Progenitor cell of endocrine pancreas (in vitro differentiated cells): ENCODE measurements around the gene PES1. TPM values are rescaled to one million over a fixed set of nuclear protein-coding genes. Genes with fewer than 3 reads are reported as not detected.
A peak's percentile ranks its signal among the peaks of the same experiment; 100 is the strongest.

Source experiments
- DNase-seq: peaks from one replicate; pipeline ENCODE4 v3.0.0; 2021; ENCODE audit warnings: low spot score; ENCODE audit not compliant: unreplicated experiment
- H3K27ac Mint-ChIP-seq: 2 replicates; pipeline ENCODE4 v1.8.0; 2021; ENCODE audit warnings: mild to moderate bottlenecking, moderate library complexity, mixed read lengths
- H3K27me3 Mint-ChIP-seq: 2 replicates; pipeline ENCODE4 v1.8.0; 2021; ENCODE audit warnings: mixed read lengths
- H3K36me3 Mint-ChIP-seq: 2 replicates; pipeline ENCODE4 v1.8.0; 2022; ENCODE audit warnings: mixed read lengths; ENCODE audit not compliant: insufficient read depth
- H3K4me1 Mint-ChIP-seq: 2 replicates; pipeline ENCODE4 v1.8.0; 2021; ENCODE audit warnings: low read depth, mixed read lengths
- H3K4me3 Mint-ChIP-seq: 2 replicates; pipeline ENCODE4 v1.8.0; 2021; ENCODE audit warnings: low read depth, mild to moderate bottlenecking, moderate library complexity, mixed read lengths
- H3K9me3 Mint-ChIP-seq: 2 replicates; pipeline ENCODE4 v1.8.0; 2021; ENCODE audit warnings: low read depth, mixed read lengths
- long read RNA-seq: library from polyadenylated mRNA; unstranded; transcript quantifications from one replicate; pipeline ENCODE4 v2.0.0, GENCODE V29; 2020
- total RNA-seq: library from RNA; stranded (reverse); gene quantifications from 2 replicates; pipeline ENCODE4 v1.2.1, GENCODE V29; 2021
- TF ChIP-seq, protein P1 (sequence below): fragments of 200-600 bp; sonication (generic); IDR thresholded peaks from one replicate; pipeline ENCODE4 v1.5.0; 2021; ENCODE audit warnings: antibody characterized with exemption, mild to moderate bottlenecking; ENCODE audit not compliant: unreplicated experiment

PES1 gene
- total RNA-seq: 71.6 and 74.4 TPM in 2 replicates
- long read RNA-seq, partial matches to known transcripts: 1 of 3 reads
- long read RNA-seq, other reads (novel, unspliced or antisense): 1 of 3 reads

DNA sequence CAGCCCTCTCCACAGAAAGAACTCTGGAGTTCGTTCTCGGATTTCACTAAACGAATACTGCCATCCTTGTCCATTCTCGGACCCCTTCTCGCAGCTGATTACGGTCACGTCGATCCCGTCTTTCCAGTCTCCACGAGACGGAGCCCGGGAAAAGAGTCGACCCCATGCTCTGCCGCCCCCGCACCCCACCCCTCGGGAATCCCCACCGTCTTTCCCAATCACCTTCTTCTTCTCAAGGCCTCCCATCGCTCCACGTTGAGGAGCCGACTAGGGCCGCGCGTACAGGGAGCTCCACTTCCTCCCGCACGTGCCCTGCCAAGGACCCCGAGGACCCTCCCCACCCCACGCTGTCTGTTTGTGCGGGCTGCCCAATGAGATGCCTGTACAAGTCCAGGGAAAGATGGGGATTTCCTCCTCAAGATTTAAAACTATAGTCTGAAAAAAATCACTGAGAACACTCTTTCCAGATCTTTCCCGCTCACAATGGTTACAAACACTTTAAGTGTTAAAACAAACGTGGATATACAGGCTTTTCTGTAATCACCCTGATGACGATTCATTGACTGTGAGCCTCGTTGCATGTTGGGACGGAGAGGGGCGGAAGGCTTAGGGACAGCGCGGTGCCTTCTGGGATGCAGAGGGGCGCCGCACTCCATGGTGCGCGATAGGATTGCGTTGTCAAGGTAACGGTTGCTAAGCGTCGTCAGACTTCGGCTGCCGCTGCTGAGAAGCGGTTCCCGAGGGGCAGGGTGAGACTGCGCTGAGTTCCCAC is at the start of gene PES1:
Gene PES1, minus strand, starts transcription at position 323 of the 772 bp plus-strand sequence. Its CDS starts 77 bp downstream, at position 246.
- Mint-ChIP-seq H3K36me3 (peaks cover 3% of the 10 kb centered on the region), H3K9me3 (no peaks in the 10 kb centered on the region), H3K27ac (no peak within 1 kb of the TSS), H3K4me1 (peaks cover 2% of the 10 kb centered on the region), H3K4me3 (no peak within 1 kb of the TSS), H3K27me3 (peaks cover 10% of the 10 kb centered on the region)
- DNase-seq: peak; percentile 88
- TF ChIP-seq, protein P1, sequence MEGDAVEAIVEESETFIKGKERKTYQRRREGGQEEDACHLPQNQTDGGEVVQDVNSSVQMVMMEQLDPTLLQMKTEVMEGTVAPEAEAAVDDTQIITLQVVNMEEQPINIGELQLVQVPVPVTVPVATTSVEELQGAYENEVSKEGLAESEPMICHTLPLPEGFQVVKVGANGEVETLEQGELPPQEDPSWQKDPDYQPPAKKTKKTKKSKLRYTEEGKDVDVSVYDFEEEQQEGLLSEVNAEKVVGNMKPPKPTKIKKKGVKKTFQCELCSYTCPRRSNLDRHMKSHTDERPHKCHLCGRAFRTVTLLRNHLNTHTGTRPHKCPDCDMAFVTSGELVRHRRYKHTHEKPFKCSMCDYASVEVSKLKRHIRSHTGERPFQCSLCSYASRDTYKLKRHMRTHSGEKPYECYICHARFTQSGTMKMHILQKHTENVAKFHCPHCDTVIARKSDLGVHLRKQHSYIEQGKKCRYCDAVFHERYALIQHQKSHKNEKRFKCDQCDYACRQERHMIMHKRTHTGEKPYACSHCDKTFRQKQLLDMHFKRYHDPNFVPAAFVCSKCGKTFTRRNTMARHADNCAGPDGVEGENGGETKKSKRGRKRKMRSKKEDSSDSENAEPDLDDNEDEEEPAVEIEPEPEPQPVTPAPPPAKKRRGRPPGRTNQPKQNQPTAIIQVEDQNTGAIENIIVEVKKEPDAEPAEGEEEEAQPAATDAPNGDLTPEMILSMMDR: no peak

DNA sequence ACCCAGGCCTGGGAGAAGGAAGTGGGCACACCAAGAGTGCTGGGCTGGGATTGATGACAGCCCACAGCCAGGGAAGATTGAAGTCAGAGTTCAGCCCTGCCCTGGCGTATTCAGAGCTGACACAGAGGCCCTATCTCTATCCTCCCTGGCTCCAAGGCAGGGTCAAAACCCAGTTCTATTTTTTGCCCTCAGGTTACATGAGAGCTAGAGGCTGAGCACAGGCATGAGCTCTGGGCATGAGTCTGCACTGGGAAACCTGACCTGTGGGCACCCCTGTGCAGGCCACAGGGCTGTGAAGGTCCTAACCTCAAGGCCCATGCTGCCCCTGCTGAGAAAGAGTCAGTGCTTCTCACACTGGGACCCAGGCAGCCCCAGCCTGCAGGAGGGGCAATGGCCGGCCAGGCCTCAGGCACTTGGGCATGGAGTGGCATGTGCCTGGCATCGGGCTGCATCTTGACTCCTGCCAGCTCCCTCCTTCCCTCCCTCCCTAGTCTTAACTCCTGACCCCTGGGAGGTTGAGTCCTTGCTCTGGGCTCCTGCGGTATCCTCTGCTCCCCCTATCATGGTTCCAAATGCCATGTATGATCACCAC is 49.2 kb upstream of the PES1 start:
- DNase-seq: no peak
- no peaks in the 10 kb centered on the region for H3K9me3 Mint-ChIP-seq
- TF ChIP-seq, protein P1: no peak
- no peak overlapping the region for H3K27ac Mint-ChIP-seq
- peaks cover 6% of the 10 kb centered on the region for H3K27me3 Mint-ChIP-seq
- peaks cover 3% of the 10 kb centered on the region for H3K36me3 Mint-ChIP-seq
- peaks cover 4% of the 10 kb centered on the region for H3K4me1 Mint-ChIP-seq
- no peak overlapping the region for H3K4me3 Mint-ChIP-seq

DNA sequence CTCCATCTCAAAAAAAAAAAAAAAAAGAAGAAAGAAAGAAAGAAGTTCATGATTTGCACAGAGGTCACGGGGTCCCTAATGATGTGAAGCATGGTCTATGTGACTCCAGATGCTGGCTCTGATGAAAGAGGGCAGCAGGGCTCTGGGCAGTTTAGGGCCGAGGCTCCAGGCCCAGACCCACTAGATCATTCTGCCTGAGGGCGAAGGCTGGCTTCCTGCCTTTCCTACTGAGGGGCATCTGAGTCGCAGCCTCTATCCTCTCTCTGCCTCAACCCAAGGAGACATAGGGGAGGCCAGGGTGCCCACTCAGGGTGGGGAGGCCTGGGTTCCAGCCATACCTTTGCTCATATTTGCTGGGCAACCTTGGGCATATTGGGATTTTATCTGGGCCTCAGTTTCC is 48.7 kb upstream of the PES1 start:
- Mint-ChIP-seq H3K9me3 (no peaks in the 10 kb centered on the region), H3K27ac (no peak overlapping the region), H3K4me3 (no peak overlapping the region), H3K27me3 (peaks cover 6% of the 10 kb centered on the region), H3K4me1 (peaks cover 5% of the 10 kb centered on the region), H3K36me3 (peaks cover 3% of the 10 kb centered on the region)
- TF ChIP-seq, protein P1: no peak
- no peak for DNase-seq

DNA sequence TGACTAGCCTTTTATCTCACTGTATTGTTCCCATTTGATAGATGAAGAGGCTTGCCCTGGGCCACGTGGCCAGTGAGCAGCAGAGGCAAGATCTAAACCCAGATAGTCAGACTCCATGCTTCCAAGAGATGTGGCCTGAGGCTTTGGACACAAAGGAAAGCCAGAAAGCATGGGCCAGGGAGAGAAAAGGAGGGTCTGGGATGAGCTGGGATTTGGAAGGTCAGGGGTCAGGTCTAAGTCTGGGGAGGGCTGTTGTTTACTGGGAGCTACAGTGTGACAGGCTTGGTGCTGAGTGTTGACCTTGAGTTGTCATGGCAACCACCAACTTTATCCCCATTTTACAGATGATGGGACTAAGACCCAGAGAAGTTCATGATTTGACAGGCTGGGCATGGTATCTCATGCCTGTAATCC is 46.0 kb upstream of the PES1 start:
- peaks cover 5% of the 10 kb centered on the region for H3K4me1 Mint-ChIP-seq
- peaks cover 3% of the 10 kb centered on the region for H3K36me3 Mint-ChIP-seq
- TF ChIP-seq, protein P1: no peak
- no peak overlapping the region for H3K27ac Mint-ChIP-seq
- H3K4me3 Mint-ChIP-seq: no peak overlapping the region
- H3K27me3 Mint-ChIP-seq: no peaks in the 10 kb centered on the region
- no peak for DNase-seq
- H3K9me3 Mint-ChIP-seq: no peaks in the 10 kb centered on the region

DNA sequence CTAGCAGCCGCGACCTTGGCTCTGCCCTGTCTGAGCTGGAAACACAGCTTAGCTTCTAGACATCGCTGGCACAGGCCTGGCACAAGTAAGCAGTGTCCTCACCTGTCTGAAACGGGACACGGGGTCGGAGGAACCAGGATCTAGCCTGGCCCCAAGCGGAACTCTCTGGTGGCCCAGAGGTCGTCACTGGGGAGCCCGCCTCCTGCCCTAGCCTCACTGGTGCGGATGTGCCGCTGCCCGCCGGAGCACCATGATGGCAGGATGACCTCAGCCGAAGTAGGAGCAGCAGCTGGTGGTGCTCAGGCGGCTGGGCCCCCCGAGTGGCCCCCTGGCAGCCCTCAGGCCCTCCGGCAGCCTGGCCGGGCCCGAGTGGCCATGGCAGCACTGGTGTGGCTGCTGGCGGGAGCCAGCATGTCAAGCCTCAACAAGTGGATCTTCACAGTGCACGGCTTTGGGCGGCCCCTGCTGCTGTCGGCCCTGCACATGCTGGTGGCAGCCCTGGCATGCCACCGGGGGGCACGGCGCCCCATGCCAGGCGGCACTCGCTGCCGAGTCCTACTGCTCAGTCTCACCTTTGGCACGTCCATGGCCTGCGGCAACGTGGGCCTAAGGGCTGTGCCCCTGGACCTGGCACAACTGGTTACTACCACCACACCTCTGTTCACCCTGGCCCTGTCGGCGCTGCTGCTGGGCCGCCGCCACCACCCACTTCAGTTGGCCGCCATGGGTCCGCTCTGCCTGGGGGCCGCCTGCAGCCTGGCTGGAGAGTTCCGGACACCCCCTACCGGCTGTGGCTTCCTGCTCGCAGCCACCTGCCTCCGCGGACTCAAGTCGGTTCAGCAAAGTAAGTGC is 44.7 kb upstream of the PES1 start:
- peak overlapping the region; percentile 69 for H3K4me3 Mint-ChIP-seq
- H3K9me3 Mint-ChIP-seq: no peaks in the 10 kb centered on the region
- DNase-seq: no peak
- TF ChIP-seq, protein P1: no peak
- H3K36me3 Mint-ChIP-seq: peaks cover 3% of the 10 kb centered on the region
- H3K4me1 Mint-ChIP-seq: peaks cover 5% of the 10 kb centered on the region
- H3K27me3 Mint-ChIP-seq: no peaks in the 10 kb centered on the region
- no peak overlapping the region for H3K27ac Mint-ChIP-seq
